ENCODE measurements around the gene FAM111B. TPM values are rescaled to one million over a fixed set of nuclear protein-coding genes. Genes with fewer than 3 reads are reported as not detected.

Gene FAM111B
- total RNA-seq, 2 donors from 2014 or later = 0.11 to 0.20 TPM

DNA sequence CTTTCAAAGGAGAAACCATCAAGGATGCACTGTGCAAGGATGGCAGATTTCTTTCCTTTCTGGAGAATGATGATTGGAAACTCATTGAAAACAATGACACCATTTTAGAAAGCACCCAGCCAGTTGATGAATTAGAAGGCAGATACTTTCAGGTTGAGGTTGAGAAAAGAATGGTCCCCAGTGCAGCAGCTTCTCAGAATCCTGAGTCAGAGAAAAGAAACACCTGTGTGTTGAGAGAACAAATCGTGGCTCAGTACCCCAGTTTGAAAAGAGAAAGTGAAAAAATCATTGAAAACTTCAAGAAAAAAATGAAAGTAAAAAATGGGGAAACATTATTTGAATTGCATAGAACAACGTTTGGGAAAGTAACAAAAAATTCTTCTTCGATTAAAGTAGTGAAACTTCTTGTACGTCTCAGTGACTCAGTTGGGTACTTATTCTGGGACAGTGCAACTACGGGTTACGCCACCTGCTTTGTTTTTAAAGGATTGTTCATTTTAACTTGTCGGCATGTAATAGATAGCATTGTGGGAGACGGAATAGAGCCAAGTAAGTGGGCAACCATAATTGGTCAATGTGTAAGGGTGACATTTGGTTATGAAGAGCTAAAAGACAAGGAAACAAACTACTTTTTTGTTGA is 45.4 kb downstream of the FAM111B start:
- no peaks in the 10 kb centered on the region for H3K4me1 ChIP-seq
- no peak for DNase-seq (ENCODE audit: low spot score)
- H3K27ac ChIP-seq = no peak overlapping the region
- TF ChIP-seq, protein P1, sequence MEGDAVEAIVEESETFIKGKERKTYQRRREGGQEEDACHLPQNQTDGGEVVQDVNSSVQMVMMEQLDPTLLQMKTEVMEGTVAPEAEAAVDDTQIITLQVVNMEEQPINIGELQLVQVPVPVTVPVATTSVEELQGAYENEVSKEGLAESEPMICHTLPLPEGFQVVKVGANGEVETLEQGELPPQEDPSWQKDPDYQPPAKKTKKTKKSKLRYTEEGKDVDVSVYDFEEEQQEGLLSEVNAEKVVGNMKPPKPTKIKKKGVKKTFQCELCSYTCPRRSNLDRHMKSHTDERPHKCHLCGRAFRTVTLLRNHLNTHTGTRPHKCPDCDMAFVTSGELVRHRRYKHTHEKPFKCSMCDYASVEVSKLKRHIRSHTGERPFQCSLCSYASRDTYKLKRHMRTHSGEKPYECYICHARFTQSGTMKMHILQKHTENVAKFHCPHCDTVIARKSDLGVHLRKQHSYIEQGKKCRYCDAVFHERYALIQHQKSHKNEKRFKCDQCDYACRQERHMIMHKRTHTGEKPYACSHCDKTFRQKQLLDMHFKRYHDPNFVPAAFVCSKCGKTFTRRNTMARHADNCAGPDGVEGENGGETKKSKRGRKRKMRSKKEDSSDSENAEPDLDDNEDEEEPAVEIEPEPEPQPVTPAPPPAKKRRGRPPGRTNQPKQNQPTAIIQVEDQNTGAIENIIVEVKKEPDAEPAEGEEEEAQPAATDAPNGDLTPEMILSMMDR (IDR thresholded peaks at IDR 0.05) = no peak
- H3K4me3 ChIP-seq = no peak overlapping the region
- no peaks in the 10 kb centered on the region for H3K27me3 ChIP-seq
- peaks cover 13% of the 10 kb centered on the region for H3K36me3 ChIP-seq
- H3K9me3 ChIP-seq = no peaks in the 10 kb centered on the region

GRCh38 chr11:59154610-59155009 is 47.6 kb downstream of the FAM111B start:
- TF ChIP-seq, protein P1 (IDR thresholded peaks at IDR 0.05) = no peak
- Histone ChIP-seq H3K4me3 (no peak overlapping the region), H3K9me3 (no peaks in the 10 kb centered on the region), H3K36me3 (peaks cover 13% of the 10 kb centered on the region), H3K27me3 (no peaks in the 10 kb centered on the region), H3K27ac (no peak overlapping the region), H3K4me1 (peaks cover 0 to 3% of the 10 kb centered on the region in 2 donors)
- DNase-seq (ENCODE audit: low spot score) = no peak

- H3K4me1 ChIP-seq = peaks cover 0 to 3% of the 10 kb centered on the region in 2 donors
- H3K27me3 ChIP-seq = no peaks in the 10 kb centered on the region
- no peak overlapping the region for H3K27ac ChIP-seq
- DNase-seq (ENCODE audit: low spot score) = no peak
- H3K36me3 ChIP-seq = peaks cover under 1% of the 10 kb centered on the region
- TF ChIP-seq, protein P1 (IDR thresholded peaks at IDR 0.05) = no peak
- H3K4me3 ChIP-seq = no peak overlapping the region
- no peaks in the 10 kb centered on the region for H3K9me3 ChIP-seq
These were observed 50.4 kb downstream of the FAM111B start for GRCh38 chr11:59157433-59157832.

DNA sequence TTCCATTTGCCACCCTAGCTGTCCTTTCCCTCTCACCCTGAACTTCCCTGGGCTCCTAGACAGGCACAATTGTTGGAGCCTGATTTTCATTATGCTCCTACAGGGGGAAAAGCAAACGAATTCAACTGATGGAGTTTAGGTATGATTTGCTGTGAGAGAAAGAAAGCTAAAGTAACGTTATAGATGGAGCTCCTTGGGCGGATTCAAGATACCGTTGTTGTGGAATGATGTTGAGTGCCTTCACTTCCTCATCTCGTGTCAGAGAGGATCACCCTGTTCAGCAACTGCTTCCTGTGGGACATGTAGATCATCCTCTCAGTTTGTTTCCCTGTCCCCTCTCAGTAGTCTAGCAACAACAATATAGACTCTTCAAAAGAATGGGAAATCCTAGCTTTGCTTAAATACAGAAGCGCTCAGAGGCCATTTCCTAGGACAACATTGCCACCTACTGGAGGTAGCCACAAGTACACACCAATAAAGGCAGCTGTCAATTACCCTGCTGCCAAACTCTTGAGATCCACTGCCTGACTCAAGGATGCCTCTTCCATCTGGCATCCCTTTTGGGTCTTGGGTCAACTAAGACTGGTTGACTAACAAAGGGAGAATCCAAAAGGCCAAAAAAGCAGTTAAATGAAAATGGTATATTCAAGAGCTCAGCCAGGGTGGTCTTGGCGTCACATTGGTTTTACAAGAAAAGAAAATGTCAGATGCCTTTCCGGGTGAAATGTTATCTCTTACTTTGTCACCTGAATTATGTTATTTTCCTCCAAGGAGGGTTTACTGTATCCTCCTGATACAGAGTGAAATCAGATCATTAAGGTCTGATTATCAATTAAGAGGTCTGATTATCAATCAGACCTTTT is 51.4 kb downstream of the FAM111B start:
- H3K4me3 ChIP-seq = no peak overlapping the region
- TF ChIP-seq, protein P1 (IDR thresholded peaks at IDR 0.05) = peak; percentile 75 to 83
- no peaks in the 10 kb centered on the region for H3K27me3 ChIP-seq
- H3K4me1 ChIP-seq = peaks cover 0 to 3% of the 10 kb centered on the region in 2 donors
- H3K27ac ChIP-seq = no peak overlapping the region
- H3K36me3 ChIP-seq = no peaks in the 10 kb centered on the region
- peak; percentile 75 for DNase-seq (ENCODE audit: low spot score)
- no peaks in the 10 kb centered on the region for H3K9me3 ChIP-seq

- TF ChIP-seq, protein P1 (IDR thresholded peaks at IDR 0.05) = no peak
- Histone ChIP-seq H3K27ac (no peak overlapping the region), H3K9me3 (no peaks in the 10 kb centered on the region), H3K27me3 (no peaks in the 10 kb centered on the region), H3K36me3 (no peaks in the 10 kb centered on the region), H3K4me1 (no peaks in the 10 kb centered on the region), H3K4me3 (no peak overlapping the region)
- DNase-seq (ENCODE audit: low spot score) = no peak
These were observed 57.0 kb downstream of the FAM111B start for GRCh38 chr11:59164028-59164427.

All from right atrium auricular region (tissue), 2 donors.